HG02798 (cell line): ENCODE measurements around the gene BMPER.

ENCODE experiments used
- ATAC-seq: cut with Tn5 transposase; IDR thresholded peaks from one replicate; pipeline ENCODE4 v1.9.1; 2021; ENCODE audit warnings: mild to moderate bottlenecking; ENCODE audit not compliant: unreplicated experiment, poor library complexity

The BMPER gene

GRCh38 chr7:34015651-34016050 is 110.3 kb downstream of the BMPER start:
- ATAC-seq: no peak

GRCh38 chr7:34016876-34017275 is 111.5 kb downstream of the BMPER start:
- ATAC-seq: no peak

- no peak for ATAC-seq
Observed at GRCh38 chr7:34019301-34019790, 114.0 kb downstream of the BMPER start.

- no peak for ATAC-seq
Observed at GRCh38 chr7:34022626-34023025, 117.3 kb downstream of the BMPER start.

GRCh38 chr7:34025600-34025999 is 120.3 kb downstream of the BMPER start:
- no peak for ATAC-seq

GRCh38 chr7:34026481-34027190 is 121.3 kb downstream of the BMPER start:
- ATAC-seq: no peak

GRCh38 chr7:34031156-34031555 is 125.8 kb downstream of the BMPER start:
- ATAC-seq: no peak

GRCh38 chr7:34034728-34035127 is 129.4 kb downstream of the BMPER start:
- no peak for ATAC-seq

- no peak for ATAC-seq
Observed at GRCh38 chr7:34036051-34036920, 130.9 kb downstream of the BMPER start.

- ATAC-seq: no peak
Observed at GRCh38 chr7:34036972-34037792, 131.8 kb downstream of the BMPER start.

- ATAC-seq: no peak
Observed at GRCh38 chr7:34038816-34039470, 133.6 kb downstream of the BMPER start.

- no peak for ATAC-seq
Observed at GRCh38 chr7:34041707-34042106, 136.4 kb downstream of the BMPER start.

- ATAC-seq: no peak
Observed at GRCh38 chr7:34042406-34042805, 137.1 kb downstream of the BMPER start.

- no peak for ATAC-seq
Observed at GRCh38 chr7:34043461-34044305, 138.3 kb downstream of the BMPER start.

- no peak for ATAC-seq
Observed at GRCh38 chr7:34044306-34044643, 138.9 kb downstream of the BMPER start.

GRCh38 chr7:34044734-34045353 is 139.5 kb downstream of the BMPER start:
- ATAC-seq: no peak

- no peak for ATAC-seq
Observed at GRCh38 chr7:34048445-34048844, 143.1 kb downstream of the BMPER start.

- no peak for ATAC-seq
Observed at GRCh38 chr7:34054075-34054474, 148.7 kb downstream of the BMPER start.

- no peak for ATAC-seq
Observed at GRCh38 chr7:34057136-34057535, 151.8 kb downstream of the BMPER start.
